Measurements from ENCODE around the gene ILK.

ILK gene

DNA sequence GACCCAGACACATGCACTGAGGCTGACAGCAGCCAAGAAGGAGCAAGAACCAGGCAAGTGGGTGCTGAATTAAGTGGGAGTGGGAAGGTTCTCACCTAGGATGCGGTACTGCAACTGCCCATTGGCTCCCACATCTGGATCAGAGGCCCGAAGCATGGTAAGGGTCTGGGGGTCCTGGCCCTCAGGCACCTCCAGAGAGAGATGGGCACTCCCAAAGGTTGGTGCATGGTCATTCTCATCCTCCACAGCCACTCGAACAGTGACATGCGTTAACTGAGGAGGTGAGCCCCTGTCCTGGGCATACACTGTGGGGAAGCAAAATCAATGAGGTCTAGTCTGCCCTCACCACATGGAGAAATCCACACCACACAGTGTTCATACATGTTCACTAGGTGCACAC, 25.0 kb downstream of the ILK start:
- no peak overlapping the region for H4K8ac ChIP-seq (ENCODE audit: low read length)
- no peak overlapping the region for H3K4me2 ChIP-seq (ENCODE audit: low read length, poor library complexity, severe bottlenecking)
- H3K18ac ChIP-seq (ENCODE audit: low read depth in 1 of 2, low read length in 2 of 2), result no peak overlapping the region
- H3K79me1 ChIP-seq (replicated peaks; ENCODE audit: low read length, poor library complexity, severe bottlenecking), result no peaks in the 10 kb centered on the region
- H3K14ac ChIP-seq (ENCODE audit: low read length in 2 of 2), result no peak overlapping the region
- no peaks in the 10 kb centered on the region for H3K4me1 ChIP-seq (ENCODE audit: control insufficient read depth, insufficient read depth, low read depth, low read length)
- no peak overlapping the region for H2BK120ac ChIP-seq (ENCODE audit: low read depth, low read length)
- H3K27me3 ChIP-seq (ENCODE audit: control insufficient read depth in 1 of 2, insufficient read depth in 1 of 2, low read length in 2 of 2), result peaks cover 0 to 18% of the 10 kb centered on the region in 2 experiments
- no peak overlapping the region for H3K4ac ChIP-seq (ENCODE audit: low read depth in 1 of 2, low read length in 2 of 2)
- H2BK15ac ChIP-seq (ENCODE audit: low read depth, poor library complexity, severe bottlenecking), result no peak overlapping the region
- H2AK5ac ChIP-seq (ENCODE audit: low read length, severe bottlenecking), result no peak overlapping the region
- no peak overlapping the region for H3K9ac ChIP-seq (ENCODE audit: low read length)
- H2BK12ac ChIP-seq (ENCODE audit: low read length in 2 of 2), result no peak overlapping the region
- WGBS, result 95% methylated on average over 4 of the region's 4 CpGs
- H3K9me3 ChIP-seq (ENCODE audit: control insufficient read depth, low read length), result no peaks in the 10 kb centered on the region
- no peak overlapping the region for H3K27ac ChIP-seq (ENCODE audit: low read length, poor library complexity, severe bottlenecking)
- DNase-seq, result no peak
- no peak overlapping the region for H4K91ac ChIP-seq (ENCODE audit: low read length)
- H2AFZ ChIP-seq (ENCODE audit: low read depth, low read length), result no peak overlapping the region
- H3K4me3 ChIP-seq (ENCODE audit: insufficient read depth in 1 of 2, low read depth in 1 of 2, low read length in 2 of 2), result no peak overlapping the region
- no peak overlapping the region for H2BK5ac ChIP-seq (ENCODE audit: low read depth, low read length, poor library complexity, severe bottlenecking)
- H3K23ac ChIP-seq (ENCODE audit: low read length in 2 of 2), result no peak overlapping the region
- H3K36me3 ChIP-seq (ENCODE audit: control insufficient read depth in 1 of 2, insufficient read depth in 2 of 2, low read depth in 1 of 2, low read length in 2 of 2), result peaks cover 7 to 62% of the 10 kb centered on the region in 2 experiments

DNA sequence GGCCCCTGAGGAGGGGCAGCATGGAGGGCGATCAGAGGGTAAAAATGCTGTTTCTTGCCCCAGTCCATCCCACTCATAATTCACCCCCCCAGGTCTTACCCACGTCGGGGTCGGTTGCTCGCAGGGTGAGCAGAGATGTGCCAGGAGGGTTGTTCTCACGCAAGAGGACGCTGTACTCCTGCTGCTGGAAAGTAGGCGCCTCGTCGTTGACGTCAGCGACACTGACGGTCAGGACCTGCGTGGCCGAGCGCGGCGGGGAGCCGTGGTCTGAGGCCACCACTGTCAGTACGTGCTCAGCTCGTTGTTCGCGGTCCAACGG, 26.0 kb downstream of the ILK start:
- WGBS, result 95% methylated on average over 24 of the region's 24 CpGs
- no peak overlapping the region for H3K9ac ChIP-seq (ENCODE audit: low read length)
- H2BK12ac ChIP-seq (ENCODE audit: low read length in 2 of 2), result no peak overlapping the region
- no peak overlapping the region for H2BK5ac ChIP-seq (ENCODE audit: low read depth, low read length, poor library complexity, severe bottlenecking)
- no peaks in the 10 kb centered on the region for H3K79me1 ChIP-seq (replicated peaks; ENCODE audit: low read length, poor library complexity, severe bottlenecking)
- H2AFZ ChIP-seq (ENCODE audit: low read depth, low read length), result no peak overlapping the region
- H3K4me1 ChIP-seq (ENCODE audit: control insufficient read depth, insufficient read depth, low read depth, low read length), result no peaks in the 10 kb centered on the region
- H4K91ac ChIP-seq (ENCODE audit: low read length), result no peak overlapping the region
- H3K18ac ChIP-seq (ENCODE audit: low read depth in 1 of 2, low read length in 2 of 2), result no peak overlapping the region
- no peak overlapping the region for H3K4ac ChIP-seq (ENCODE audit: low read depth in 1 of 2, low read length in 2 of 2)
- H3K36me3 ChIP-seq (ENCODE audit: control insufficient read depth in 1 of 2, insufficient read depth in 2 of 2, low read depth in 1 of 2, low read length in 2 of 2), result peaks cover 7 to 58% of the 10 kb centered on the region in 2 experiments
- peak overlapping the region; percentile 19 for H4K8ac ChIP-seq (ENCODE audit: low read length)
- no peak overlapping the region for H3K27ac ChIP-seq (ENCODE audit: low read length, poor library complexity, severe bottlenecking)
- H3K14ac ChIP-seq (ENCODE audit: low read length in 2 of 2), result no peak overlapping the region
- no peak overlapping the region for H3K4me2 ChIP-seq (ENCODE audit: low read length, poor library complexity, severe bottlenecking)
- H2AK5ac ChIP-seq (ENCODE audit: low read length, severe bottlenecking), result no peak overlapping the region
- peaks cover 0 to 16% of the 10 kb centered on the region in 2 experiments for H3K27me3 ChIP-seq (ENCODE audit: control insufficient read depth in 1 of 2, insufficient read depth in 1 of 2, low read length in 2 of 2)
- no peak overlapping the region for H2BK15ac ChIP-seq (ENCODE audit: low read depth, poor library complexity, severe bottlenecking)
- DNase-seq, result no peak
- no peaks in the 10 kb centered on the region for H3K9me3 ChIP-seq (ENCODE audit: control insufficient read depth, low read length)
- no peak overlapping the region for H3K4me3 ChIP-seq (ENCODE audit: insufficient read depth in 1 of 2, low read depth in 1 of 2, low read length in 2 of 2)
- H3K23ac ChIP-seq (ENCODE audit: low read length in 2 of 2), result no peak overlapping the region
- no peak overlapping the region for H2BK120ac ChIP-seq (ENCODE audit: low read depth, low read length)

DNA sequence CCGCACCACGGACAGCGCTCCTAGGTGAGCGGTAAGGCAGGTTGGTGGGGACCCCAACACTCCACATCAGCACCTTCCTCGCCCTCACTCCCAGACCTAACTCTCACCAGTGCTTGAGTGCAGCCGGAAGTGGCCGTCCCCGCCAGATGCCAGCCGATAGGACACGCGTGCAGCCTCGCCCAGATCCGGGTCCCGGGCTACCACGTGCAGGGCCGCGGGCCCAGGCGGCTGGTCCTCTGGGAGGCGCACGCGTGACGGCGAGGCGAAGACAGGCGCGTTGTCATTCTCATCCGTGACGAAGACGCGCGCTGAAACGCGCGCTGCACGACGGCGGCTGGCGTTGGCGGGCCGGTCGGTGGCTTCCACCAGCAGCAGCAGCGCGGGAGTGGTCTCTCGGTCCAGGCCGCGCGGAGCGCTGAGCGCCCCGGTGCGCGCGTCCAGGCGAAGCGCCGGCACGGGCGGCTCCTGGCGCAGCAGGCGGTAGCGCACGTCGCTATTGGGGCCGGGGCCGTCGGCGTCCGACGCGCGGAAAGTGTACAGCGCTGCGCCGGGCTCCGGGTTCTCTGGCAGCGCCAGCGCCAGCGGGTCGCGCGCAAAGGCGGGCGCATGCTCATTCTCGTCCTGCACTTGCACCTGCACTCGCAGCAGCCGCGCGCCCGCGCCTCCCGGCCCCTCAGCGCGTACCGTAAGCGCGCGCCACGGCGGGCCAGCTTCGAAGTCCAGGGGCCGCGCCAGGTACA, 26.5 kb downstream of the ILK start:
- WGBS, result 80% methylated on average over 100 of the region's 102 CpGs
- Histone ChIP-seq H3K14ac (ENCODE audit: low read length in 2 of 2) (no peak overlapping the region), H3K4me1 (ENCODE audit: control insufficient read depth, insufficient read depth, low read depth, low read length) (no peaks in the 10 kb centered on the region)

DNA sequence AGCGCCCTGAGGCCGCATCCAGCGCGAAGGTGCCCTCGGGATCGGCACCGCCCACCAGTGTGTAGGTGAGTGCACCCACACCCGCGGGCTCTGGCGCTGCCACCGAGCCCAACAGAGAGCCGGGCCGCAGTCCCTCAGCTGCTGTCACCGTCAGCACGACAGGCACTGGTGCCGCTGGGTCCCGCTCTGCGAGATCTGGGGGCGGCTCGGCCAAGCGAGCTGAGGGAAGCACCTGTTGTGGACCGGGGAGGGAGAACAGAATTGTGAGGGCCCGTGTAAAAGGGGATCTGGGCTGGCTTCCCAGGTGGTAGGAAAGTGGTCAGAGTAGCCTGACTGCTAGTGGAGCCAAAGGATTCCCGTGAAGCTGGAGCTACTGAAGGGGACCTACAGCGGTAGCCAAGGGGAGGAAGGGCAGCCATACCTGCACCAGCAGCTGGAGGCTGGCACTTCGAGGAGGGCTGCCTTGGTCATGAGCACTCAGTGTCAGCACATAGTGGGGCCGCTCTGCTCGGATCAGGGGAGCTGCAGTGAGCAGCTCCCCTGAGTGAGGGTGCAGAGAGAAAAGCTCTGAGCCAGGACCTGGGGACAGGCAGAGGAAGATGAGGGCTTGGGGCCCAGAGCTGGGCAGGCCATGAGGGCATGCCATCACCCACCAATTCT, 27.2 kb downstream of the ILK start:
- Histone ChIP-seq H3K27me3 (ENCODE audit: control insufficient read depth in 1 of 2, insufficient read depth in 1 of 2, low read length in 2 of 2) (peaks cover 0 to 8% of the 10 kb centered on the region in 2 experiments), H3K9me3 (ENCODE audit: control insufficient read depth, low read length) (no peaks in the 10 kb centered on the region), H3K4me1 (ENCODE audit: control insufficient read depth, insufficient read depth, low read depth, low read length) (peaks cover 4% of the 10 kb centered on the region), H2AFZ (ENCODE audit: low read depth, low read length) (no peak overlapping the region), H3K4ac (ENCODE audit: low read depth in 1 of 2, low read length in 2 of 2) (no peak overlapping the region), H3K27ac (ENCODE audit: low read length, poor library complexity, severe bottlenecking) (no peak overlapping the region), H3K18ac (ENCODE audit: low read depth in 1 of 2, low read length in 2 of 2) (no peak overlapping the region), H2BK15ac (ENCODE audit: low read depth, poor library complexity, severe bottlenecking) (no peak overlapping the region), H2BK120ac (ENCODE audit: low read depth, low read length) (no peak overlapping the region), H2BK12ac (ENCODE audit: low read length in 2 of 2) (no peak overlapping the region), H3K36me3 (ENCODE audit: control insufficient read depth in 1 of 2, insufficient read depth in 2 of 2, low read depth in 1 of 2, low read length in 2 of 2) (peaks cover under 1 to 47% of the 10 kb centered on the region in 2 experiments), H3K23ac (ENCODE audit: low read length in 2 of 2) (no peak overlapping the region), H2AK5ac (ENCODE audit: low read length, severe bottlenecking) (no peak overlapping the region), H4K8ac (ENCODE audit: low read length) (peak overlapping the region; percentile 35), H2BK5ac (ENCODE audit: low read depth, low read length, poor library complexity, severe bottlenecking) (no peak overlapping the region), H3K9ac (ENCODE audit: low read length) (no peak overlapping the region), H3K79me1 (replicated peaks; ENCODE audit: low read length, poor library complexity, severe bottlenecking) (no peaks in the 10 kb centered on the region), H3K4me3 (ENCODE audit: insufficient read depth in 1 of 2, low read depth in 1 of 2, low read length in 2 of 2) (no peak overlapping the region), H3K4me2 (ENCODE audit: low read length, poor library complexity, severe bottlenecking) (no peak overlapping the region), H3K14ac (ENCODE audit: low read length in 2 of 2) (no peak overlapping the region), H4K91ac (ENCODE audit: low read length) (peak overlapping the region; percentile 15)
- 82% methylated on average over 28 of the region's 28 CpGs for WGBS
- no peak for DNase-seq

More for the DNA sequence above, 26.5 kb downstream of the ILK start:
- no peak overlapping the region for H2AFZ ChIP-seq (ENCODE audit: low read depth, low read length)
- no peak overlapping the region for H3K4me3 ChIP-seq (ENCODE audit: insufficient read depth in 1 of 2, low read depth in 1 of 2, low read length in 2 of 2)
- no peak overlapping the region for H3K9ac ChIP-seq (ENCODE audit: low read length)
- H3K27me3 ChIP-seq (ENCODE audit: control insufficient read depth in 1 of 2, insufficient read depth in 1 of 2, low read length in 2 of 2), result peaks cover 0 to 12% of the 10 kb centered on the region in 2 experiments
- H3K36me3 ChIP-seq (ENCODE audit: control insufficient read depth in 1 of 2, insufficient read depth in 2 of 2, low read depth in 1 of 2, low read length in 2 of 2), result peaks cover 7 to 52% of the 10 kb centered on the region in 2 experiments
- no peak overlapping the region for H2BK5ac ChIP-seq (ENCODE audit: low read depth, low read length, poor library complexity, severe bottlenecking)
- H2AK5ac ChIP-seq (ENCODE audit: low read length, severe bottlenecking), result no peak overlapping the region
- H4K91ac ChIP-seq (ENCODE audit: low read length), result peak overlapping the region; percentile 15
- H2BK15ac ChIP-seq (ENCODE audit: low read depth, poor library complexity, severe bottlenecking), result no peak overlapping the region
- H3K27ac ChIP-seq (ENCODE audit: low read length, poor library complexity, severe bottlenecking), result no peak overlapping the region
- H3K18ac ChIP-seq (ENCODE audit: low read depth in 1 of 2, low read length in 2 of 2), result no peak overlapping the region
- peak overlapping the region; percentile 67 for H4K8ac ChIP-seq (ENCODE audit: low read length)
- H2BK12ac ChIP-seq (ENCODE audit: low read length in 2 of 2), result no peak overlapping the region
- no peak for DNase-seq
- H3K9me3 ChIP-seq (ENCODE audit: control insufficient read depth, low read length), result no peaks in the 10 kb centered on the region
- no peak overlapping the region for H3K23ac ChIP-seq (ENCODE audit: low read length in 2 of 2)
- H3K4ac ChIP-seq (ENCODE audit: low read depth in 1 of 2, low read length in 2 of 2), result no peak overlapping the region
- H3K4me2 ChIP-seq (ENCODE audit: low read length, poor library complexity, severe bottlenecking), result no peak overlapping the region
- no peaks in the 10 kb centered on the region for H3K79me1 ChIP-seq (replicated peaks; ENCODE audit: low read length, poor library complexity, severe bottlenecking)
- no peak overlapping the region for H2BK120ac ChIP-seq (ENCODE audit: low read depth, low read length)
